HepG2 (cell line): ENCODE measurements around the gene POU2AF2. TPM values are rescaled to one million over a fixed set of nuclear protein-coding genes. Genes with fewer than 3 reads are reported as not detected.

Experiments
- EEA1 ChIP-seq: sonication (generic); formaldehyde crosslinking; IDR thresholded peaks from 2 replicates; pipeline ENCODE4 v1.5.1; 2020; ENCODE audit warnings: mild to moderate bottlenecking, missing genetic modification reagents, borderline replicate concordance
- EZH2 ChIP-seq: conservative IDR thresholded peaks from 2 replicates; pipeline ENCODE4 v1.6.1; 2012; ENCODE audit warnings: mild to moderate bottlenecking, low read depth, low read length, moderate library complexity
- HMG20A ChIP-seq: IDR thresholded peaks from 2 replicates; pipeline ENCODE4 v1.6.1; 2016; ENCODE audit warnings: borderline replicate concordance
- HMG20B ChIP-seq: conservative IDR thresholded peaks from 2 replicates; pipeline ENCODE4 v1.6.1; 2016; ENCODE audit warnings: missing genetic modification reagents, missing compliant biosample characterization
- HOXA5 ChIP-seq: sonication (generic); formaldehyde crosslinking; IDR thresholded peaks from 2 replicates; pipeline ENCODE4 v1.4.0; 2020; ENCODE audit warnings: missing genetic modification reagents
- MXD3 ChIP-seq: IDR thresholded peaks from 2 replicates; pipeline ENCODE4 v1.6.1; 2016; ENCODE audit warnings: mild to moderate bottlenecking, missing biosample characterization, missing genetic modification reagents
- PRDM4 ChIP-seq: sonication (generic); formaldehyde crosslinking; IDR thresholded peaks from 2 replicates; pipeline ENCODE4 v1.9.0; 2021; ENCODE audit warnings: missing genetic modification reagents, borderline replicate concordance
- RARG ChIP-seq: sonication (generic); formaldehyde crosslinking; IDR thresholded peaks from 2 replicates; pipeline ENCODE4 v1.4.0; 2020; ENCODE audit warnings: low read depth, mild to moderate bottlenecking, missing genetic modification reagents
- RNF219 ChIP-seq: sonication (generic); formaldehyde crosslinking; IDR thresholded peaks from 2 replicates; pipeline ENCODE4 v1.5.0; 2020; ENCODE audit warnings: mild to moderate bottlenecking, missing genetic modification reagents
- RXRA ChIP-seq: sonication (generic); formaldehyde crosslinking; IDR thresholded peaks from 2 replicates; pipeline ENCODE4 v1.5.1; 2020; ENCODE audit warnings: missing genetic modification reagents
- SNRNP70 ChIP-seq: fragments of 200-400 bp; formaldehyde crosslinking; IDR thresholded peaks from 2 replicates; pipeline ENCODE4 v1.6.1; 2017; ENCODE audit warnings: mild to moderate bottlenecking, low read depth, low read length, moderate library complexity
- SRF ChIP-seq: IDR thresholded peaks from 2 replicates; pipeline ENCODE4 v1.6.1; 2011; ENCODE audit warnings: mild to moderate bottlenecking, low read depth, low read length, moderate library complexity
- SRSF1 ChIP-seq: fragments of 200-400 bp; formaldehyde crosslinking; optimal IDR thresholded peaks from 2 replicates; pipeline ENCODE3; 2017; ENCODE audit warnings: mild to moderate bottlenecking, low read depth, low read length, moderate library complexity
- SRSF9 ChIP-seq: fragments of 200-400 bp; formaldehyde crosslinking; IDR thresholded peaks from 2 replicates; pipeline ENCODE4 v1.6.1; 2018; ENCODE audit warnings: borderline replicate concordance, mild to moderate bottlenecking, low read depth, low read length; ENCODE audit not compliant: insufficient read depth, poor library complexity, severe bottlenecking
- SRY ChIP-seq: sonication (generic); formaldehyde crosslinking; IDR thresholded peaks from 2 replicates; pipeline ENCODE4 v1.8.0; 2022; ENCODE audit warnings: mild to moderate bottlenecking, missing genetic modification reagents
- TFDP2 ChIP-seq: sonication (generic); formaldehyde crosslinking; IDR thresholded peaks from 2 replicates; pipeline ENCODE4 v1.4.0; 2020; ENCODE audit warnings: missing genetic modification reagents
- TIGD3 ChIP-seq: sonication (generic); formaldehyde crosslinking; IDR thresholded peaks from 2 replicates; pipeline ENCODE4 v1.5.1; 2020; ENCODE audit warnings: mild to moderate bottlenecking, missing genetic modification reagents, borderline replicate concordance
- ZBTB7A ChIP-seq: sonication (generic); formaldehyde crosslinking; IDR thresholded peaks from 2 replicates; pipeline ENCODE4 v1.8.0; 2022; ENCODE audit warnings: mild to moderate bottlenecking, missing genetic modification reagents
- ZKSCAN1 ChIP-seq: fragments of 150-350 bp; IDR thresholded peaks from 2 replicates; pipeline ENCODE4 v1.6.1; 2014; ENCODE audit warnings: low read length
- ZNF484 ChIP-seq: sonication (generic); formaldehyde crosslinking; IDR thresholded peaks from 2 replicates; pipeline ENCODE4 v1.5.1; 2020; ENCODE audit warnings: mild to moderate bottlenecking, low read depth, missing genetic modification reagents, borderline replicate concordance
- ZNF549 ChIP-seq: sonication (generic); formaldehyde crosslinking; IDR thresholded peaks from 2 replicates; pipeline ENCODE4 v1.5.0; 2020; ENCODE audit warnings: missing genetic modification reagents
- ZNF558 ChIP-seq: sonication (generic); formaldehyde crosslinking; IDR thresholded peaks from 2 replicates; pipeline ENCODE4 v1.9.0; 2022; ENCODE audit warnings: mild to moderate bottlenecking, missing genetic modification reagents, borderline replicate concordance
- ZNF713 ChIP-seq: sonication (generic); formaldehyde crosslinking; IDR thresholded peaks from 2 replicates; pipeline ENCODE4 v1.4.0; 2020; ENCODE audit warnings: mild to moderate bottlenecking, missing genetic modification reagents
- ZNF746 ChIP-seq: sonication (generic); formaldehyde crosslinking; IDR thresholded peaks from 2 replicates; pipeline ENCODE4 v1.8.0; 2022; ENCODE audit warnings: mild to moderate bottlenecking, missing genetic modification reagents
- ZSCAN21 ChIP-seq: sonication (generic); formaldehyde crosslinking; IDR thresholded peaks from 2 replicates; pipeline ENCODE4 v1.8.0; 2022; ENCODE audit warnings: mild to moderate bottlenecking, missing genetic modification reagents, moderate library complexity, borderline replicate concordance
- polyA plus RNA-seq, 8 experiments: library from polyadenylated mRNA; depleted of rRNA in 3 of 8; stranded (reverse) in 7 of 8; unstranded in 1 of 8; fragments of >200 nt; fragmentation: Illumina TruSeq in 4 of 8; extraction: Trizol in 4 of 8; gene quantifications; 2 replicates each; pipeline versions ENCODE4 v1.2.1 to v1.2.3, GENCODE V29; 2011 to 2016; ENCODE audit warnings: low read depth in 4 of 8, missing spikeins in 1 of 8, mixed read lengths in 1 of 8; ENCODE audit not compliant: insufficient read depth in 1 of 8
- total RNA-seq, 5 experiments: library from RNA; depleted of rRNA; stranded (reverse); fragments of >200 nt; fragmentation: Illumina TruSeq; extraction: Trizol; gene quantifications; 2 replicates each; pipeline ENCODE4 v1.2.3, GENCODE V29; 2016; ENCODE audit warnings: low read depth in 1 of 5

POU2AF2 gene
- total and polyA plus RNA-seq, 2 of the 13 experiments (the other 11 are each of a cell fraction or from before 2014, with no cell fraction given) = 0.11 TPM; not detected in 1

- TF ChIP-seq SRF = no peak
- no peak for TF ChIP-seq RARG
- TF ChIP-seq EEA1 (CRISPR knock-in tag) = no peak
- no peak for TF ChIP-seq SRY (CRISPR knock-in tag)
- no peak for TF ChIP-seq ZNF746 (CRISPR knock-in tag)
- TF ChIP-seq HMG20B = no peak
- TF ChIP-seq TIGD3 (CRISPR knock-in tag) = no peak
- TF ChIP-seq ZBTB7A (CRISPR knock-in tag) = no peak
- no peak for TF ChIP-seq ZNF549
- no peak for TF ChIP-seq ZSCAN21 (CRISPR knock-in tag)
- TF ChIP-seq ZNF713 = no peak
- TF ChIP-seq SRSF9 = no peak
- TF ChIP-seq SRSF1 = no peak
- TF ChIP-seq ZNF558 (CRISPR knock-in tag) = no peak
- no peak for TF ChIP-seq RXRA (CRISPR knock-in tag)
- no peak for TF ChIP-seq PRDM4
- no peak for TF ChIP-seq HOXA5 (CRISPR knock-in tag)
- TF ChIP-seq SNRNP70 = no peak
- no peak for TF ChIP-seq ZKSCAN1
- TF ChIP-seq HMG20A (CRISPR knock-in tag) = peak; percentile 29; the same call in 1 of the 2 replicates
- no peak for TF ChIP-seq TFDP2
- no peak for TF ChIP-seq RNF219
- no peak for TF ChIP-seq MXD3 (CRISPR knock-in tag)
- TF ChIP-seq EZH2 = no peak
- no peak for TF ChIP-seq ZNF484 (CRISPR knock-in tag)
These were observed 62.6 kb downstream of the POU2AF2 start (continued) for GRCh38 chr11:111308140-111308539.
